Type B pancreatic cell (in vitro differentiated cells): ENCODE data around the gene ID4. TPM values are rescaled to one million over a fixed set of nuclear protein-coding genes. Genes with fewer than 3 reads are reported as not detected.

ENCODE experiments used
- DNase-seq: peaks from one replicate; pipeline ENCODE4 v3.0.0; 2021; ENCODE audit warnings: mixed read lengths; ENCODE audit not compliant: unreplicated experiment; ENCODE audit errors: extremely low spot score
- H3K27ac Mint-ChIP-seq: 2 replicates; pipeline ENCODE4 v1.8.0; 2021; ENCODE audit warnings: mild to moderate bottlenecking, mixed read lengths
- H3K27me3 Mint-ChIP-seq: 2 replicates; pipeline ENCODE4 v1.8.0; 2021; ENCODE audit warnings: mixed read lengths
- H3K36me3 Mint-ChIP-seq: 2 replicates; pipeline ENCODE4 v1.8.0; 2021; ENCODE audit warnings: mixed read lengths
- H3K4me1 Mint-ChIP-seq: one replicate; pipeline ENCODE4 v1.8.0; 2021; ENCODE audit warnings: mixed read lengths; ENCODE audit not compliant: unreplicated experiment
- H3K4me3 Mint-ChIP-seq: 2 replicates; pipeline ENCODE4 v1.8.0; 2021; ENCODE audit warnings: mild to moderate bottlenecking, mixed read lengths
- H3K9me3 Mint-ChIP-seq: 2 replicates; pipeline ENCODE4 v1.8.0; 2021; ENCODE audit warnings: mixed read lengths
- CTCF ChIP-seq: fragments of 200-600 bp; sonication (generic); conservative IDR thresholded peaks from 2 replicates; pipeline ENCODE4 v1.5.0; 2021; ENCODE audit warnings: antibody characterized with exemption, mild to moderate bottlenecking
- total RNA-seq: library from RNA; stranded (reverse); gene quantifications from 2 replicates; pipeline ENCODE4 v1.2.1, GENCODE V29; 2021; ENCODE audit warnings: low replicate concordance

Gene ID4
- total RNA-seq, 1 donor from 2014 or later: 90.9 TPM

- peaks cover 11% of the 10 kb centered on the region for H3K4me1 Mint-ChIP-seq
- H3K9me3 Mint-ChIP-seq: no peaks in the 10 kb centered on the region
- H3K4me3 Mint-ChIP-seq: peak overlapping the region; percentile 34
- no peak for DNase-seq
- peak overlapping the region; percentile 90 for H3K27ac Mint-ChIP-seq
- H3K36me3 Mint-ChIP-seq: peaks cover 9% of the 10 kb centered on the region
- no peaks in the 10 kb centered on the region for H3K27me3 Mint-ChIP-seq
- no peak for TF ChIP-seq CTCF
Observed at GRCh38 chr6:19834858-19835257, 2.3 kb upstream of the ID4 start.

GRCh38 chr6:19835605-19836004 lies 1.6 kb upstream of the ID4 start:
- Mint-ChIP-seq H3K27me3 (no peaks in the 10 kb centered on the region), H3K36me3 (peaks cover 17% of the 10 kb centered on the region), H3K9me3 (no peaks in the 10 kb centered on the region), H3K27ac (peak overlapping the region; percentile 90), H3K4me3 (peak overlapping the region; percentile 67), H3K4me1 (peaks cover 19% of the 10 kb centered on the region)
- no peak for TF ChIP-seq CTCF
- DNase-seq: no peak

- no peaks in the 10 kb centered on the region for H3K27me3 Mint-ChIP-seq
- DNase-seq: peak; percentile 76
- TF ChIP-seq CTCF: no peak
- H3K4me1 Mint-ChIP-seq: peaks cover 35% of the 10 kb centered on the region
- H3K4me3 Mint-ChIP-seq: peak overlapping the region; percentile 95
- peak overlapping the region; percentile 97 for H3K27ac Mint-ChIP-seq
- peaks cover 18% of the 10 kb centered on the region for H3K36me3 Mint-ChIP-seq
- H3K9me3 Mint-ChIP-seq: no peaks in the 10 kb centered on the region
Observed at GRCh38 chr6:19837511-19838441, 606 bp downstream of the ID4 start.

DNA sequence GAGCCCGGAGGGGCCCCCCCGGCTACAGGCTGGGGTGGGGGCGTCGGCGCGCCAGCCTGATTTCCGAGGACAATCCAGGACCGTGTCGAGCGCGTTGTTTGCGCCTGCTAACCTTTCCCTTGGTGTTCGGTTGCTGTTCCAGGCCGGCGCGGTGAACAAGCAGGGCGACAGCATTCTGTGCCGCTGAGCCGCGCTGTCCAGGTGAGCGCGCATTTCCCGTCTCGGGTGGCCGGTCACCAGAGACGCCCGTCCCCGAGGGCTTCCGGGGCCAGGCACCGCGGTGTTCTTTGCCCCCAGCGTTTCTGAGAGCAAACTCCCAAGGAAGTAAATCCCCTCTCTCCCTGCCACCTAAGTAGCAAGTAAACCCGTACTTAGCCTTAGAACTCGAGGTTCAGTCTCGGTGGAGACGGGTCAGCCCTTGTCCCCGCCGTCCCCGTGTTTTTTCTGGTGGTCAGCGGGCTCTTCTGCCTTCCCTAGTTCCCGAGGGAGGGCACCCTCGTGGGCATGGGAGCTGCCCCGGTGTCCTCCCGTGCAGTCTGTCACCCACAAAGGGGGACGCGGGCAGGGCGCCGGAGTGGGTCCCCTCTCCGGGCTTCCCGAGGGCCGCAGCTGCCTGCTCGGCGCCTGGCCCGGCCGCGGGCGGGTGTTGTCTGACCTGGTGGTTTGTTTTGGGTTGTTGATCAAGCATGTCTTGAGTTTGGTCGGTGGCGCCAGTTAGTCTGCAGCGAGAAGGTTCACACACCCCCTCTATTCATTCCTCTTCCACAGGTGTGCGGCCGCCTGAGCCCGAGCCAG lies 1.5 kb downstream of the ID4 start:
- peak overlapping the region; percentile 94 for H3K4me3 Mint-ChIP-seq
- no peaks in the 10 kb centered on the region for H3K9me3 Mint-ChIP-seq
- no peaks in the 10 kb centered on the region for H3K27me3 Mint-ChIP-seq
- TF ChIP-seq CTCF: no peak
- peaks cover 18% of the 10 kb centered on the region for H3K36me3 Mint-ChIP-seq
- peak overlapping the region; percentile 94 for H3K27ac Mint-ChIP-seq
- peak; percentile 77 for DNase-seq
- H3K4me1 Mint-ChIP-seq: peaks cover 39% of the 10 kb centered on the region

GRCh38 chr6:19839237-19839546 lies 2.0 kb downstream of the ID4 start:
- peak overlapping the region; percentile 94 for H3K4me3 Mint-ChIP-seq
- H3K9me3 Mint-ChIP-seq: no peaks in the 10 kb centered on the region
- H3K27me3 Mint-ChIP-seq: no peaks in the 10 kb centered on the region
- DNase-seq: no peak
- no peak for TF ChIP-seq CTCF
- peaks cover 44% of the 10 kb centered on the region for H3K4me1 Mint-ChIP-seq
- peak overlapping the region; percentile 94 for H3K27ac Mint-ChIP-seq
- peaks cover 19% of the 10 kb centered on the region for H3K36me3 Mint-ChIP-seq
